ENCODE data around the gene SLC30A10. TPM values are rescaled to one million over a fixed set of nuclear protein-coding genes. Genes with fewer than 3 reads are reported as not detected.
"Not testable (repeated sequence)": the region's sequence is repeated elsewhere in the genome, so short reads cannot be mapped to it uniquely, and the experiment has no call there.

The SLC30A10 gene
- 0.32 TPM for total RNA-seq
- long read RNA-seq, partial matches to known transcripts, result 0 of 1 reads
- long read RNA-seq, other reads (novel, unspliced or antisense), result 1 of 1 reads

GRCh38 chr1:219927956-219928790 is at the start of gene SLC30A10:
SLC30A10 (minus strand) TSS chr1:219928557; CDS start chr1:219928440, 117 bp downstream.
- ATAC-seq (ENCODE audit: poor library complexity) (peak; percentile 56), DNase-seq (peak; percentile 48)
- intact Hi-C loops (cut with DNase I), result no loop called here

GRCh38 chr1:219973213-219973612 is 44.9 kb upstream of the SLC30A10 start:
- DNase-seq (no peak), ATAC-seq (ENCODE audit: poor library complexity) (no peak)
- intact Hi-C loops (cut with DNase I), result no loop called here

GRCh38 chr1:219967361-219967760 is 39.0 kb upstream of the SLC30A10 start:
- ATAC-seq (ENCODE audit: poor library complexity) (no peak), DNase-seq (no peak)
- intact Hi-C loops (cut with DNase I), result no loop called here

GRCh38 chr1:219966071-219966349 is 37.7 kb upstream of the SLC30A10 start:
- ATAC-seq (ENCODE audit: poor library complexity) (no peak), DNase-seq (no peak)
- intact Hi-C loops (cut with DNase I), result no loop called here

DNA sequence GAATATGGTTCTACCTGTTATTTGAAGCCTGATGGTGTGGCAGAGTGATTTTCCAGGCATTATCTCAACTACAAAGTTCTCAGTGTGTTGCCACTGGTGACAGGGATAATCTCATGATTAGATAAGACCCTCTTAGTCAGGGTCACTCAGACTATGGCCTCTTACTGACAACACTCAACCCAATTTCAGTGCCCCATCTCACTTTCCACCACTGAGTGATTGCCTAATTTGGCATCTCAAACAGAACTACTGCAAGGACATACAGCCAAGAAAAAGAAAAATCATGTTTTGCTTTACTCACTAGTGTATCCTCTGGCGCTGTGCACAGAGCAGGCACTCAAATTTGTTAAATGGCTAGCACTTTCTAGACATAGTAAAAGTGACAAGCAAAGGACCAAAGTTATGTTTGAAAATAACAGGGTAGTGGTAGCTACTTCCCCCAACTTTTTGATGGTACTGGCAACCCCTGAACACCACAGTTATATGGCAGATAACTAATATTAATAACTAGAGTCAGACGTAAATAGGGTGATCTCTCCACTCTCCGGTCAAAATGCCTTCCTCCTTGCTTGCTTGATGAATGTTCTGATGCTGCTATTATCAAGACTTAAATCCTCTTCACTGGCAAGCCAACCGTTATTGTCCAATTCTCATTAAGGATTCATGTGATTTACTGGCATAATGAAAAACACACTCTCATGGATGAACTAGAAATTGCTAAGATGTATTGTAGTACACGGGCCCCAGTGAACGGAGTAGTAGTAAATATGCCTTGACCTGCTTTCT is 37.1 kb upstream of the SLC30A10 start:
- intact Hi-C loops (cut with DNase I), result no loop called here
- DNase-seq (no peak), ATAC-seq (ENCODE audit: poor library complexity) (no peak)

DNA sequence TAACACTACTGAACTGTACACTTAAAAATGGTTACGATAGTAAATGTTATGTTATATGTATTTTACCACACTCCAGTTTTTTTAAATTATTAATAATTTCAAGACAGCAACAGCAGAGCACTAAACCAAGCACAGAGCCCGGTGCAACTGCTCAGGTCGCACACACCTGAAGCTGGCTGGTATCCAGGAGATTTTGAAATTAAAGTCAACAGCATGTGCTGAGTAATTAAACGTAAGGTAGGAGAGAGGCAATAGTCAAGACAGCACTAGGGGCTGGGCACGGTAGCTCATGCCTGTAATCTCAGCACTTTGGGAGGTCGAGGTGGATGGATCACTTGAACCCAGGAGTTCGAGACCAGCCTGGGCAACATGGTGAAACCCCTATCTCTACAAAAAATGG is 35.1 kb upstream of the SLC30A10 start:
- intact Hi-C loops (cut with DNase I), result no loop called here
- no peak for ATAC-seq (ENCODE audit: poor library complexity)

GRCh38 chr1:219961684-219962083 is 33.3 kb upstream of the SLC30A10 start:
- no peak for DNase-seq
- ATAC-seq (ENCODE audit: poor library complexity), result no peak
- intact Hi-C loops (cut with DNase I), result no loop called here

More for the DNA sequence above, 35.1 kb upstream of the SLC30A10 start:
- DNase-seq, result no peak

- ATAC-seq (ENCODE audit: poor library complexity) (no peak), DNase-seq (no peak)
- intact Hi-C loops (cut with DNase I), result no loop called here
Observed at GRCh38 chr1:219959540-219960203, 31.3 kb upstream of the SLC30A10 start.

GRCh38 chr1:219958875-219959417 is 30.6 kb upstream of the SLC30A10 start:
- intact Hi-C loops (cut with DNase I), result no loop called here
- DNase-seq, result no peak
- ATAC-seq (ENCODE audit: poor library complexity), result no peak

DNA sequence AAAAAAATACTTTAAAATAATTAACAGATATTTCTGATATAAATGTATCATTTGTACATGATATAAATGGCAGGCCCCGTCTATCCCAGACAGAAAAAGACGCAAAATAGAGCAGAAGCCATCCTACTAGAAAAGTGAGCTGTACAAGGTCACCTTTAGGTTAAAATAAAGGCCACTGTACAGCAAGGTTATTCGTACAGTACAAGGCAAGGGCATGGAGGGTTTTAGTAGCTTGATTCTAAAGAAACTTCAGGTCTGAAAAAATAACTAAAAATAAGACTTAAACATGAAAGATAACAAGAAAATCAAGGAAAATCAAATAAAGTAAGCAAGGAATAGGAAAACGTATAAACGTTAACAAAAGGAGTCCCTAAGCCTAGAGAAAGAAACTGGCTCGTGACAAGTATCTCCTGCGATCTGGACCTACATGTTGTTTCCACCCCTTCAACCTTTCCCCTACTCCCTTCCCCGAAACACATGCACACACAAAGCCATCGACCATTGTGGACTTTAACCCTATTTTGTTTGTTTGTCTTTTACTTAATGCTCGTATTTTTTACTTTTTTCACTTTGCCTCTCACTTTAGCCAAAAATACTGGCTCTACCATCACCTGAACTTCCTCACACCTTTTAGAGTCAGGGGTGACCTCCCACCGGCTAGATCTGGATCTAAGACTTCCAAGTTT is 26.5 kb upstream of the SLC30A10 start:
- ATAC-seq (ENCODE audit: poor library complexity) (no peak), DNase-seq (no peak)
- intact Hi-C loops (cut with DNase I), result no loop called here

DNA sequence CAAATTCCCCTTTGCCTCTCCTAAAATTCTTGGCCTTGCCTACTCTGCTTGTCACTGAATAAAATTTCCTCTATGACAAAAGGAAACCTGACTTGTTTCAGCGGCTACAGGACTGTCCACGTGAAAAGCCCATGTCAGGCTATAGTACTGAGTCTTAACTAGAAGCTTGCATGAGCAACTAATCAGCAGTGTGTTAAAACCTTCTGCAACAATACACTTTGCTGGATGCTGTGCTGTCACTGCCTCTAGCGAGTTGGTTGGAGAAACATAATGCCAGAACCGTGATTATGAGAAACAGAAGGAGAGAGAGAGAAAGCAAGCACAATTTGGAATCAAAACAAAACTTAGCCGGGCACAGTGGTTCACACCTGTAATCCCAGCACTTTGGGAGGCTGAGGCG is 25.7 kb upstream of the SLC30A10 start:
- no peak for DNase-seq
- intact Hi-C loops (cut with DNase I), result no loop called here
- no peak for ATAC-seq (ENCODE audit: poor library complexity)

DNA sequence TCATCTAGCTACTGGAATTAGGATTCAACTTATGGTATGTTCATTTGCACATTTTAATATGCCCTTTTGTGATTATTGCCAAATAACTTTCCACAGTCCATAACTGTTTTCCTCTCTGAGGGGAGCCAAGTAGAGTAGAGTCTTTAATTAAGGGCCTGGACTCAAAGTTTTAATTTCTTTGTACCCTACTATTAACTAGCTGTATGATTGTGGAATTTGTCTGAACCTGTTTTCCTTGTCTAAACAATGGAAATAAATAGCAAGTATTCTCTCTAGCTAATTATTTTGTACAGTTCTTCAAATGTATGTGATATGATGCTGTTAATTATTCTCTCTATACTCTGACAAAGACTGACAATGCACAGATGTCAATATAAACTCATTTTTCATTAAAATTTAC is 24.0 kb upstream of the SLC30A10 start:
- ATAC-seq (ENCODE audit: poor library complexity), result no peak
- DNase-seq, result no peak
- intact Hi-C loops (cut with DNase I), result no loop called here

DNA sequence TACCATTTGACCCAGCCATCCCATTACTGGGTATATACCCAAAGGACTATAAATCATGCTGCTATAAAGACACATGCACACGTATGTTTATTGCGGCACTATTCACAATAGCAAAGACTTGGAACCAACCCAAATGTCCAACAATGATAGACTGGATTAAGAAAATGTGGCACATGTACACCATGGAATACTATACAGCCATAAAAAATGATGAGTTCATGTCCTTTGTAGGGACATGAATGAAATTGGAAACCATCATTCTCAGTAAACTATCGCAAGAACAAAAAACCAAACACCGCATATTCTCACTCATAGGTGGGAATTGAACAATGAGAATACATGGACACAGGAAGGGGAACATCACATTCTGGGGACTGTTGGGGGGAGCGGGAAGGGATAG is 20.9 kb upstream of the SLC30A10 start:
- intact Hi-C loops (cut with DNase I); DNase-seq; ATAC-seq (ENCODE audit: poor library complexity): not testable (repeated sequence)

GRCh38 chr1:219948766-219949165 is 20.4 kb upstream of the SLC30A10 start:
- intact Hi-C loops (cut with DNase I); DNase-seq; ATAC-seq (ENCODE audit: poor library complexity): not testable (repeated sequence)

DNA sequence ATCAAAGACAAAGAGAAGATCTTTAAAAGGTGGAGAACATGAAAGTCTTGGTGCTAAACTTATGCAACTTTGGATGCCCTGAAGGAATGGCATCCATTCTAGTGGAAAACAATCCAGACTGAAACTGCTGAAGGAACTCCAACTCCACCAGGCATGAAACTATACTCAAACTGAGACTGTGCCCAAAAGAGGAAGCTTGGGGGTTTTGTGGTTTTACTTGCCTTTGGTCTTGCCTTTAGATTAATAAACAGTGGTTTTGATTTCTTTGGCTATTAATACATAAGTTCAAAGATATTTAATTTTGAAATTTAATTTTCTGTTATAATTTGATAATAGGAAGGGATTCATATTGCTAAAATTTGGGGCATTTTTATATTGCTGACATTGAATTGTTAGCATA is 17.4 kb upstream of the SLC30A10 start:
- intact Hi-C loops (cut with DNase I), result no loop called here
- no peak for DNase-seq

GRCh38 chr1:219941179-219942118 is 13.1 kb upstream of the SLC30A10 start:
- intact Hi-C loops (cut with DNase I), result no loop called here
- DNase-seq (no peak), ATAC-seq (ENCODE audit: poor library complexity) (no peak)

More for the DNA sequence above, 17.4 kb upstream of the SLC30A10 start:
- ATAC-seq (ENCODE audit: poor library complexity), result no peak

DNA sequence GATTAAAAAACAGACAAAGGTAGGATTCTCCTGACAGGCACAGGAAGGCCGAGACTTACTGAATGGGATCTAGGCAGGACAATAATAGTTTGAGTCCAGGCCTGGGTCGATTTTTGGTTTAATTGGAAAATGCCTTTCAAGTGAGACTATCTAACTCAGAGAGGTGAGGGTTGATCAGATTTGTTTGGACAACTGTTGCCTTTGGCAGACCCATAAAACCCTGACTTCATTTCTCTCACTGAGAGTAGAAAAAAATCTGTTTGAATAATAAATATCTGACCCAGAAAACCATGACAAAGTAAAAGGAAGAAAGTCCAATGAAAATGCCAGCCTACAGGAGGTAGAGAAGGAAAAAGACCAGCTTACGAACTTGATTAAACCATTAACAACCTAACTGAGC is 12.3 kb upstream of the SLC30A10 start:
- intact Hi-C loops (cut with DNase I), result no loop called here
- ATAC-seq (ENCODE audit: poor library complexity) (no peak), DNase-seq (no peak)

DNA sequence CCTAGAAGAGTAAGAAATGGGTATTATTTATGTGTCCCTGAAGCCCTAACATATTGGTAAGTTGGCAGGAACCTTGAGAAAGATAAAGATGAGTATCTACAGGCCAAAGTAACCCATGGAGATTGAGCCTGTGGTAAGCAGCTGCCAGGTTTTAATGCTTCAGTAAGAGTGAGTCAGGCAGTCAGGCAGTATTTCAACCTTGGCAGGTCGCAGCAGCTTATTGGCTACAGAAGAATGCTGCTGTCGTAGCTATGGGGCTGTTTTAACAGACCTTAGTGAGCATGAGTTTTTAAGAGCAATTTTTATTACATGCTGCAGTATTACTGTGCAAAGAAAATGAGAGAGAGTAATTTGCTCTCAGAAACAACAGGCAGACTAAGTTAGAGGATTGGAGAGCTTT is 10.3 kb upstream of the SLC30A10 start:
- no peak for DNase-seq

More for the DNA sequence above, 10.3 kb upstream of the SLC30A10 start:
- intact Hi-C loops (cut with DNase I), result no loop called here
- ATAC-seq (ENCODE audit: poor library complexity), result no peak

Data from Right ventricle myocardium superior (tissue), 1 donor.